IMR-90 (cell line): ENCODE measurements around the gene PRADC1. TPM values are rescaled to one million over a fixed set of nuclear protein-coding genes. Genes with fewer than 3 reads are reported as not detected.

Experiments used
- ATAC-seq: fragments of 200-7000 bp; cut with Tn5 transposase; 2 replicates; pipeline ENCODE4 v1.9.1; 2020; ENCODE audit warnings: low read depth, mild to moderate bottlenecking, moderate library complexity
- BruUV-seq: library from RNA; stranded (reverse); fragments of 400-500 nt; replicated peaks from 2 replicates; lab custom pipeline; 2021; lab: Mats Ljungman, UMichigan
- CTCF ChIA-PET: fragments of 300-600 bp; formaldehyde crosslinking; extraction: SDS; loops from one replicate; lab custom pipeline; 2021; ENCODE audit warnings: antibody characterized with exemption; lab: Yijun Ruan, JAX
- POLR2A ChIA-PET: fragments of 300-600 bp; sonication (Branson Sonifier 250); formaldehyde crosslinking; loops from one replicate; lab custom pipeline; 2022; ENCODE audit warnings: antibody characterized with exemption; ENCODE audit not compliant: unreplicated experiment; lab: Charles Lee
- DNase-seq: peaks from one replicate; pipeline ENCODE4 v3.0.0; 2013
- H2AFZ ChIP-seq: replicated peaks from 2 replicates; pipeline ENCODE3; 2013; ENCODE audit warnings: low read length, mild to moderate bottlenecking; ENCODE audit not compliant: poor library complexity
- H2AK5ac ChIP-seq: 2 replicates; pipeline ENCODE4 v1.6.1; 2013; ENCODE audit warnings: low read depth, low read length, inconsistent platforms
- H2AK9ac ChIP-seq: replicated peaks from 2 replicates; pipeline ENCODE3; 2013; ENCODE audit warnings: mild to moderate bottlenecking, low read depth, low read length, moderate library complexity; ENCODE audit not compliant: poor library complexity
- H2BK120ac ChIP-seq: 2 replicates; pipeline ENCODE4 v1.6.1; 2013; ENCODE audit warnings: low read depth, low read length, inconsistent platforms
- H2BK15ac ChIP-seq: 3 replicates; pipeline ENCODE4 v1.6.1; 2013; ENCODE audit warnings: low read depth, low read length, inconsistent platforms
- H2BK20ac ChIP-seq: 2 replicates; pipeline ENCODE4 v1.6.1; 2013; ENCODE audit warnings: low read depth, mild to moderate bottlenecking, inconsistent platforms, low read length, moderate library complexity
- H2BK5ac ChIP-seq: 2 replicates; pipeline ENCODE4 v1.6.1; 2013; ENCODE audit warnings: mild to moderate bottlenecking, low read depth, low read length, inconsistent platforms; ENCODE audit not compliant: poor library complexity, severe bottlenecking
- H3K14ac ChIP-seq: replicated peaks from 2 replicates; pipeline ENCODE4 v1.6.1; 2013; ENCODE audit warnings: low read depth, low read length, inconsistent platforms
- H3K18ac ChIP-seq: 2 replicates; pipeline ENCODE4 v1.6.1; 2013; ENCODE audit warnings: low read depth, low read length, control low read depth
- H3K23ac ChIP-seq: 2 replicates; pipeline ENCODE4 v1.6.1; 2013; ENCODE audit warnings: low read depth, low read length, inconsistent platforms
- H3K27ac ChIP-seq: 2 replicates; pipeline ENCODE4 v1.5.1; 2013; ENCODE audit warnings: mild to moderate bottlenecking, control low read depth, low read length; ENCODE audit not compliant: insufficient read depth
- H3K27me3 ChIP-seq: 2 replicates; pipeline ENCODE4 v1.6.1; 2013; ENCODE audit warnings: low read length; ENCODE audit not compliant: control insufficient read depth, insufficient read depth
- H3K36me3 ChIP-seq: 2 replicates; pipeline ENCODE4 v1.6.1; 2013; ENCODE audit warnings: low read length, mixed read lengths; ENCODE audit not compliant: control insufficient read depth, insufficient read depth
- H3K4ac ChIP-seq: 2 replicates; pipeline ENCODE4 v1.6.1; 2013; ENCODE audit warnings: low read depth, low read length, inconsistent platforms
- H3K4me1 ChIP-seq: 2 replicates; pipeline ENCODE4 v1.6.1; 2013; ENCODE audit warnings: low read length, mixed read lengths; ENCODE audit not compliant: control insufficient read depth, insufficient read depth
- H3K4me2 ChIP-seq: 2 replicates; pipeline ENCODE4 v1.6.1; 2013; ENCODE audit warnings: low read depth, mild to moderate bottlenecking, control low read depth, low read length, moderate library complexity
- H3K4me3 ChIP-seq: 2 replicates; pipeline ENCODE4 v1.5.1; 2013; ENCODE audit warnings: low read depth, mild to moderate bottlenecking, control low read depth, low read length, moderate library complexity; ENCODE audit not compliant: insufficient read depth
- H3K56ac ChIP-seq: 2 replicates; pipeline ENCODE4 v1.6.1; 2013; ENCODE audit warnings: low read length, inconsistent platforms; ENCODE audit not compliant: insufficient read depth; ENCODE audit errors: extremely low read depth
- H3K79me1 ChIP-seq, 2 experiments: 2 replicates each; pipeline ENCODE4 v1.6.1; 2013; ENCODE audit warnings: low read length in 2 of 2, inconsistent platforms in 1 of 2, low read depth in 1 of 2
- H3K9ac ChIP-seq: 2 replicates; pipeline ENCODE4 v1.6.1; 2013; ENCODE audit warnings: low read depth, low read length, control low read depth
- H3K9me1 ChIP-seq: 2 replicates; pipeline ENCODE4 v1.6.1; 2013; ENCODE audit warnings: low read length, inconsistent platforms; ENCODE audit not compliant: insufficient read depth
- H3K9me3 ChIP-seq: 2 replicates; pipeline ENCODE4 v1.6.1; 2013; ENCODE audit warnings: low read length; ENCODE audit not compliant: control insufficient read depth, insufficient read depth
- H4K20me1 ChIP-seq: 2 replicates; pipeline ENCODE4 v1.6.1; 2013; ENCODE audit warnings: low read length, inconsistent platforms; ENCODE audit not compliant: insufficient read depth
- H4K5ac ChIP-seq: 2 replicates; pipeline ENCODE4 v1.6.1; 2013; ENCODE audit warnings: mild to moderate bottlenecking, low read depth, low read length, control low read depth
- H4K8ac ChIP-seq, 2 experiments: 2 replicates each; pipeline ENCODE4 v1.6.1; 2013; ENCODE audit warnings: low read depth in 2 of 2, low read length in 2 of 2, control low read depth in 1 of 2, inconsistent platforms in 1 of 2
- H4K91ac ChIP-seq: 2 replicates; pipeline ENCODE4 v1.6.1; 2013; ENCODE audit warnings: low read depth, low read length, inconsistent platforms; ENCODE audit not compliant: insufficient read depth
- BHLHE40 ChIP-seq: fragments of 150-350 bp; IDR thresholded peaks from 2 replicates; pipeline ENCODE4 v1.6.1; 2016; ENCODE audit warnings: mild to moderate bottlenecking, low read depth, low read length
- CEBPB ChIP-seq: IDR thresholded peaks from 2 replicates; pipeline ENCODE4 v1.6.1; 2012; ENCODE audit warnings: low read depth, low read length, improper control_type of control experiment
- CHD1 ChIP-seq: IDR thresholded peaks from 2 replicates; pipeline ENCODE4 v1.6.1; 2012; ENCODE audit warnings: low read depth, low read length, improper control_type of control experiment
- FOS ChIP-seq: fragments of 150-350 bp; IDR thresholded peaks from 2 replicates; pipeline ENCODE4 v1.6.1; 2016; ENCODE audit warnings: low read depth, low read length
- MAZ ChIP-seq: IDR thresholded peaks from 2 replicates; pipeline ENCODE4 v1.6.1; 2012; ENCODE audit warnings: low read depth, mild to moderate bottlenecking, low read length, improper control_type of control experiment, moderate library complexity, borderline replicate concordance
- MXI1 ChIP-seq: IDR thresholded peaks from 2 replicates; pipeline ENCODE4 v1.6.1; 2012; ENCODE audit warnings: low read depth, mild to moderate bottlenecking, low read length, moderate library complexity, borderline replicate concordance
- NFE2L2 ChIP-seq: fragments of 150-350 bp; IDR thresholded peaks from 2 replicates; pipeline ENCODE4 v1.6.1; 2016; ENCODE audit warnings: low read depth, mild to moderate bottlenecking, low read length
- POLR2A ChIP-seq: IDR thresholded peaks from 2 replicates; pipeline ENCODE4 v1.6.1; 2012; ENCODE audit warnings: mild to moderate bottlenecking, low read depth, low read length
- RAD21 ChIP-seq: IDR thresholded peaks from 2 replicates; pipeline ENCODE4 v1.6.1; 2012; ENCODE audit warnings: low read length, improper control_type of control experiment
- RCOR1 ChIP-seq: IDR thresholded peaks from 2 replicates; pipeline ENCODE4 v1.6.1; 2012; ENCODE audit warnings: mild to moderate bottlenecking, low read length, improper control_type of control experiment; ENCODE audit not compliant: insufficient replicate concordance
- RFX5 ChIP-seq: IDR thresholded peaks from 2 replicates; pipeline ENCODE4 v1.8.0; 2012; ENCODE audit warnings: low read depth, mild to moderate bottlenecking, low read length, moderate library complexity
- SMC3 ChIP-seq: fragments of 150-350 bp; IDR thresholded peaks from 2 replicates; pipeline ENCODE4 v1.6.1; 2016; ENCODE audit warnings: low read depth, mild to moderate bottlenecking, antibody characterized with exemption, low read length, moderate library complexity
- WGBS, 2 experiments: methylation state at CpG; one replicate each; pipeline versions ENCODE4 v1.1.5 to v1.1.7; 2013; ENCODE audit warnings: missing lambda C conversion rate in 2 of 2; ENCODE audit not compliant: insufficient read length in 1 of 2; ENCODE audit errors: extremely low coverage in 2 of 2; 5-methylcytosine and 5-hydroxymethylcytosine counted together
- dilution Hi-C: fragments of 300-500 bp; cut with HindIII; formaldehyde crosslinking; loops from one replicate; pipeline ENCODE4 v1.14.3; 2018; ENCODE audit warnings: low sequenced_read_pairs; ENCODE audit not compliant: unreplicated experiment
- in situ Hi-C: fragments of 300-500 bp; cut with MboI; formaldehyde crosslinking; loops from 3 replicates; pipeline ENCODE4 v1.14.3; 2019; ENCODE audit warnings: low sequenced_read_pairs, inconsistent platforms, mixed read lengths
- intact Hi-C: fragments of 100-400 bp; cut with micrococcal nuclease; formaldehyde crosslinking; loops from 2 replicates; pipeline ENCODE4 v1.10.0; 2022
- polyA plus RNA-seq, 3 experiments: library from polyadenylated mRNA; depleted of rRNA; stranded (reverse); fragments of >200 nt; gene quantifications; 2 replicates each; pipeline ENCODE4 v1.2.3, GENCODE V29; 2012; ENCODE audit warnings: low replicate concordance in 1 of 3
- total RNA-seq: library from RNA; depleted of rRNA; stranded (reverse); fragments of >200 nt; gene quantifications from 2 replicates; pipeline ENCODE4 v1.2.3, GENCODE V29; 2012
- TF ChIP-seq, protein P1 (sequence below): fragments of 150-350 bp; IDR thresholded peaks from 2 replicates; pipeline ENCODE4 v1.6.1; 2016; ENCODE audit warnings: low read depth, mild to moderate bottlenecking, low read length, moderate library complexity, borderline replicate concordance
- TF ChIP-seq, protein P2 (sequence below): fragments of 150-350 bp; IDR thresholded peaks from 2 replicates; pipeline ENCODE4 v1.6.1; 2017; ENCODE audit warnings: mild to moderate bottlenecking, antibody characterized with exemption, low read length, low read depth
- TF ChIP-seq, protein P3 (sequence below): conservative IDR thresholded peaks from 2 replicates; pipeline ENCODE4 v1.5.1; 2012; ENCODE audit warnings: mild to moderate bottlenecking, low read depth, low read length, improper control_type of control experiment

Gene PRADC1
- total and polyA plus RNA-seq, 2 of the 4 experiments (the other 2 are of a cell fraction) = 13.1 to 18.4 TPM

DNA sequence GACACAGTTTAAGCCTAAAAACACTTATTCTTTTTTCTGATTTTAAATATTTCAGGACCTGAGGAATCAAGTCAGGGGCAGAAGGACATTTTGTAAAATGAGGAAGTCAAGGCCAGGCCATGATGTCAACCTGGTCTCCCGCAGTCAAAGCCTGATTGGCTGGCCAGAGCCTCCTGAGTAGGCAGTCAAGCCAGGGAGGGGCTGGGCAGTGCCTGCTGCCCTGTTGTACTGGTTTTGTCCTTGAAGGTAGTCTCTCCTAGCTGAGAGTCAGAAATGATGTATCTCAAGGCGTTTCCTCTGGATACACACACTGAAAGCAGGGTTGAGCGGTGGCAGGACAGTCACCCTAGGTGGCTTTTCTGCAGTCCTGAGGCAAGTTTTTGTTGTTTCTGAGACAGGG lies 20.9 kb upstream of the PRADC1 start:
- H4K8ac ChIP-seq = no peak overlapping the region
- no peak overlapping the region for H3K27ac ChIP-seq
- H3K36me3 ChIP-seq = peaks cover 57% of the 10 kb centered on the region
- no peak overlapping the region for H2BK15ac ChIP-seq
- H3K4me3 ChIP-seq = no peak overlapping the region
- H2BK20ac ChIP-seq = no peak overlapping the region
- intact Hi-C loops (no loop called here), dilution Hi-C loops (no loop called here), in situ Hi-C loops (no loop called here)
- no peak overlapping the region for H3K4ac ChIP-seq
- H3K4me2 ChIP-seq = no peak overlapping the region
- H4K5ac ChIP-seq = no peak overlapping the region
- no peak overlapping the region for H2AK5ac ChIP-seq
- no peak overlapping the region for H3K56ac ChIP-seq
- H2BK5ac ChIP-seq = no peak overlapping the region
- TF ChIP-seq MXI1 = no peak
- TF ChIP-seq BHLHE40 = no peak
- TF ChIP-seq CEBPB = no peak
- TF ChIP-seq FOS = no peak
- TF ChIP-seq RAD21 = no peak
- no peak for TF ChIP-seq MAZ
- TF ChIP-seq, protein P1, sequence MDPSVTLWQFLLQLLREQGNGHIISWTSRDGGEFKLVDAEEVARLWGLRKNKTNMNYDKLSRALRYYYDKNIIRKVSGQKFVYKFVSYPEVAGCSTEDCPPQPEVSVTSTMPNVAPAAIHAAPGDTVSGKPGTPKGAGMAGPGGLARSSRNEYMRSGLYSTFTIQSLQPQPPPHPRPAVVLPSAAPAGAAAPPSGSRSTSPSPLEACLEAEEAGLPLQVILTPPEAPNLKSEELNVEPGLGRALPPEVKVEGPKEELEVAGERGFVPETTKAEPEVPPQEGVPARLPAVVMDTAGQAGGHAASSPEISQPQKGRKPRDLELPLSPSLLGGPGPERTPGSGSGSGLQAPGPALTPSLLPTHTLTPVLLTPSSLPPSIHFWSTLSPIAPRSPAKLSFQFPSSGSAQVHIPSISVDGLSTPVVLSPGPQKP = no peak
- TF ChIP-seq CHD1 = no peak
- TF ChIP-seq RFX5 = no peak
- no peak for TF ChIP-seq RCOR1
- TF ChIP-seq NFE2L2 = no peak
- no peak for TF ChIP-seq POLR2A
- TF ChIP-seq SMC3 = no peak
- TF ChIP-seq, protein P2, sequence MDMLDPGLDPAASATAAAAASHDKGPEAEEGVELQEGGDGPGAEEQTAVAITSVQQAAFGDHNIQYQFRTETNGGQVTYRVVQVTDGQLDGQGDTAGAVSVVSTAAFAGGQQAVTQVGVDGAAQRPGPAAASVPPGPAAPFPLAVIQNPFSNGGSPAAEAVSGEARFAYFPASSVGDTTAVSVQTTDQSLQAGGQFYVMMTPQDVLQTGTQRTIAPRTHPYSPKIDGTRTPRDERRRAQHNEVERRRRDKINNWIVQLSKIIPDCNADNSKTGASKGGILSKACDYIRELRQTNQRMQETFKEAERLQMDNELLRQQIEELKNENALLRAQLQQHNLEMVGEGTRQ = no peak
- TF ChIP-seq, protein P3, sequence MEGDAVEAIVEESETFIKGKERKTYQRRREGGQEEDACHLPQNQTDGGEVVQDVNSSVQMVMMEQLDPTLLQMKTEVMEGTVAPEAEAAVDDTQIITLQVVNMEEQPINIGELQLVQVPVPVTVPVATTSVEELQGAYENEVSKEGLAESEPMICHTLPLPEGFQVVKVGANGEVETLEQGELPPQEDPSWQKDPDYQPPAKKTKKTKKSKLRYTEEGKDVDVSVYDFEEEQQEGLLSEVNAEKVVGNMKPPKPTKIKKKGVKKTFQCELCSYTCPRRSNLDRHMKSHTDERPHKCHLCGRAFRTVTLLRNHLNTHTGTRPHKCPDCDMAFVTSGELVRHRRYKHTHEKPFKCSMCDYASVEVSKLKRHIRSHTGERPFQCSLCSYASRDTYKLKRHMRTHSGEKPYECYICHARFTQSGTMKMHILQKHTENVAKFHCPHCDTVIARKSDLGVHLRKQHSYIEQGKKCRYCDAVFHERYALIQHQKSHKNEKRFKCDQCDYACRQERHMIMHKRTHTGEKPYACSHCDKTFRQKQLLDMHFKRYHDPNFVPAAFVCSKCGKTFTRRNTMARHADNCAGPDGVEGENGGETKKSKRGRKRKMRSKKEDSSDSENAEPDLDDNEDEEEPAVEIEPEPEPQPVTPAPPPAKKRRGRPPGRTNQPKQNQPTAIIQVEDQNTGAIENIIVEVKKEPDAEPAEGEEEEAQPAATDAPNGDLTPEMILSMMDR = no peak
- no peaks in the 10 kb centered on the region for H3K9me3 ChIP-seq
- peaks cover 12% of the 10 kb centered on the region; the same call in 1 of the 2 replicates for H3K9me1 ChIP-seq
- H4K91ac ChIP-seq = no peak overlapping the region
- H4K20me1 ChIP-seq = peaks cover 11% of the 10 kb centered on the region
- peaks cover 1 to 5% of the 10 kb centered on the region in 2 experiments; a peak in 2 of 4 replicates for H3K79me1 ChIP-seq
- ChIA-PET POLR2A (no interaction called here), CTCF (no interaction called here)
- 80% methylated on average over 1 of the region's 3 CpGs; no CpG with 5 or more reads in 1 of the 2 experiments for WGBS, 2 experiments
- BruUV-seq = no TSS peak
- no peak overlapping the region for H3K14ac ChIP-seq
- H3K4me1 ChIP-seq = peaks cover 2% of the 10 kb centered on the region; the same call in 1 of the 2 replicates
- no peak overlapping the region for H3K23ac ChIP-seq
- no peak for DNase-seq
- H2BK120ac ChIP-seq = no peak overlapping the region
- H3K9ac ChIP-seq = no peak overlapping the region
- no peak overlapping the region for H2AK9ac ChIP-seq
- H3K27me3 ChIP-seq = no peaks in the 10 kb centered on the region
- H3K18ac ChIP-seq = no peak overlapping the region
- no peak overlapping the region for H2AFZ ChIP-seq
- ATAC-seq = no peak
